Measurements from ENCODE around the gene RNF123.

- TF ChIP-seq POLR2AphosphoS5 (IDR thresholded peaks at IDR 0.05; ENCODE audit: low read depth, low read length) (no peak), REST (IDR thresholded peaks at IDR 0.05; ENCODE audit: insufficient read depth in 1 of 2, low read depth in 2 of 2, low read length in 2 of 2) (no peak), TAF1 (IDR thresholded peaks at IDR 0.05; ENCODE audit: borderline replicate concordance, insufficient read depth, low read length) (no peak), SIN3A (IDR thresholded peaks at IDR 0.05; ENCODE audit: borderline replicate concordance, insufficient read depth, low read length) (no peak)
Measured at GRCh38 chr3:49671291-49672288, 17.8 kb upstream of the RNF123 start.

Data from PFSK-1 (cell line).